GM18907 (cell line): ENCODE results near the gene ABHD14A.

Source experiments
- ATAC-seq: cut with Tn5 transposase; IDR thresholded peaks from one replicate; pipeline ENCODE4 v1.9.1; 2021; ENCODE audit warnings: mild to moderate bottlenecking, moderate library complexity; ENCODE audit not compliant: unreplicated experiment

ABHD14A gene

DNA sequence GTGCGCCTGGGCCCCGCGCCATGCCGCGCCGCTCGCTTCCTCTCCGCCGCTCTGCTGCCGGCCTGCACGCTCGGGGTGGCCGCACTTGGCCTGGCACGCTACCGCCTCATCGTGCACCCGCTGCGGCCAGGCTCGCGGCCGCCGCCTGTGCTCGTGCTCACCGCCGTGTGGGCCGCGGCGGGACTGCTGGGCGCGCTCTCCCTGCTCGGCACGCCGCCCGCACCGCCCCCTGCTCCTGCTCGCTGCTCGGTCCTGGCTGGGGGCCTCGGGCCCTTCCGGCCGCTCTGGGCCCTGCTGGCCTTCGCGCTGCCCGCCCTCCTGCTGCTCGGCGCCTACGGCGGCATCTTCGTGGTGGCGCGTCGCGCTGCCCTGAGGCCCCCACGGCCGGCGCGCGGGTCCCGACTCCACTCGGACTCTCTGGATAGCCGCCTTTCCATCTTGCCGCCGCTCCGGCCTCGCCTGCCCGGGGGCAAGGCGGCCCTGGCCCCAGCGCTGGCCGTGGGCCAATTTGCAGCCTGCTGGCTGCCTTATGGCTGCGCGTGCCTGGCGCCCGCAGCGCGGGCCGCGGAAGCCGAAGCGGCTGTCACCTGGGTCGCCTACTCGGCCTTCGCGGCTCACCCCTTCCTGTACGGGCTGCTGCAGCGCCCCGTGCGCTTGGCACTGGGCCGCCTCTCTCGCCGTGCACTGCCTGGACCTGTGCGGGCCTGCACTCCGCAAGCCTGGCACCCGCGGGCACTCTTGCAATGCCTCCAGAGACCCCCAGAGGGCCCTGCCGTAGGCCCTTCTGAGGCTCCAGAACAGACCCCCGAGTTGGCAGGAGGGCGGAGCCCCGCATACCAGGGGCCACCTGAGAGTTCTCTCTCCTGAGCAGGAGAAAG lies 18.7 kb upstream of the ABHD14A start:
- ATAC-seq, result peak; percentile 44

- ATAC-seq, result no peak
Measured at GRCh38 chr3:51957520-51958205, 17.2 kb upstream of the ABHD14A start.

- no peak for ATAC-seq
Measured at GRCh38 chr3:51958603-51959521, 16.0 kb upstream of the ABHD14A start.

DNA sequence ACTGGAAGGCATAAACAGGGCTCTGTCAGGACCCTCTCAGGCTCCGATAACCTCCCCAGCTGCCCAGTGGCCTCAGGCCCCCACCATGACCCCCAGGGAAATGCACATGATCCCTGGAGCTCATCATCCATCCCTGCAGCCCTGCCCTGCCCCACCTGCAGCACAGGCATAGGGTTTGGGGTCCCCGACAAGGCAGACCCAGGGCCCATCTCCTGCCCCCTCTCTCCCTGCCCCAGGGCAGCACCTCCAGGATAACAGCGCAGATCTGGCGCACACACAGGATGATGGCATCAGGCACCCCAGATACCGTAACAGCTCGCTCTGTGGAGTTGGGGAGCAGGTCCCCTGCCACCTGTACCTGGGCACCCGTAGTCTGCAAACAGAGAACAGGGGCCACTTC lies 15.2 kb upstream of the ABHD14A start:
- no peak for ATAC-seq

- ATAC-seq, result no peak
Measured at GRCh38 chr3:51960386-51960785, 14.5 kb upstream of the ABHD14A start.

DNA sequence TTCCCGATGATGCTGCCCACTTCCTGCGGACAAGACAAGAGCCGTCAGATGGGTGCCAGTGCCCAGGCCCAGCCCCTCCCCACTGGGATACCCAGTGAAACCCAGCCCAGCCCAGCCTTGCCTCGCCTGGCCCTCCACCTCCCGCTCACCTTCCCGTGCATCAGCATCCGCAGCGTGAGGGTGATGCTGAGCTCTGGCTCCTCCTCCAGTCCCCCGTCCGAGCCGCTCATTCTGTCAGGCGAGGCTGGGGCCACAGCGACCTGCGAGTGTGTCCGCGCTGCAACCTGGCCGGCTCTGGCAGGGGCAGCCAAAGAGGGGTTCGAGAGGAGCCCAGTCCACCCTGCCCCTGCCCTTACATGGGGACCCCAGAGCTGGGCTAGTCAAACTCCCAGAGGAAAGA lies 13.9 kb upstream of the ABHD14A start:
- ATAC-seq, result no peak

GRCh38 chr3:51961602-51962569 lies 13.0 kb upstream of the ABHD14A start:
- ATAC-seq, result no peak

- no peak for ATAC-seq
Measured at GRCh38 chr3:51962854-51963530, 11.9 kb upstream of the ABHD14A start.

DNA sequence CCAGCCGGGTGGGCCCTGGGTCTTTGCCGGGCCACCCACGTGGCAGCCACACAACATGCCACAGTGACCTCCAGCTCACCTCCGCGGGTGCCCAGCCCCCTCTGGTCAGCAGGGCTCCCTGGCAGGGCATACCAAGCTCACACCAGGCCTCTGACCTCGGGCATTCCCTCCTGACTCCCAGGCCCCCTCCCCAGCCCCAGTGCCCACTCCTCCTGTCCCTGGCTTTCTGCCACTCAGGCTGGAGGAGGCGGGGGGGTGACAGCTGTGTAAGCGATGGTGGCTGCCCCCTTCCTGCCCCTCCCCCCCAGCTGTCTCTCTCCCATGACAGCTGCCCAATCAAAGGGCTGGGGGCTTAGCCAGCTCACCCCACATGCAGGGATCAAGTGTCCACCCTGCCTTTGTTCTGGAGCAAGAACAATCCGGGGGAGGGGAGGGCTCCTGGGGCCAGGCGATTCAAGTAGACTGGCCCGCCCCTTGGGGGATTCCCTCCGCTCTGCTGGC lies 10.9 kb upstream of the ABHD14A start:
- no peak for ATAC-seq

DNA sequence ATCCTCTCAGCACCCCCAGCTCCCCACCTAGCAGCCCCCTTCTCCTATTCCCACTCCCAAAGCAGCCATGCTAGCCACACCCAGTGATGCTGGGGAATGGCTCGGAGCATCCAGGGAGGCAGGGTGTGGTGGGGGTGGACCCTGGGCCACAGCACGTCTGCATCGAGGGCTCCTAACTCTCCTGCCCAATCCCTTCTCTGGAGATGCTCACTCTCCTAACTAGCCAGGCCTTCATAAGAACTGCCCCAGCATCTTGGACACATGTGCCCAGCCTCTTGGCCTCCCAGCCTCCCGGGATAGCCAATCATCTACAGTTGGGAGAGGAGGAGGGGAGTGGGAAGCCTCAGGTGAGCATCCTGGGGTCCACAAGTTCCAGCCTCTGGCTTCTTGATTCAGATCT lies 10.3 kb upstream of the ABHD14A start:
- ATAC-seq, result no peak

DNA sequence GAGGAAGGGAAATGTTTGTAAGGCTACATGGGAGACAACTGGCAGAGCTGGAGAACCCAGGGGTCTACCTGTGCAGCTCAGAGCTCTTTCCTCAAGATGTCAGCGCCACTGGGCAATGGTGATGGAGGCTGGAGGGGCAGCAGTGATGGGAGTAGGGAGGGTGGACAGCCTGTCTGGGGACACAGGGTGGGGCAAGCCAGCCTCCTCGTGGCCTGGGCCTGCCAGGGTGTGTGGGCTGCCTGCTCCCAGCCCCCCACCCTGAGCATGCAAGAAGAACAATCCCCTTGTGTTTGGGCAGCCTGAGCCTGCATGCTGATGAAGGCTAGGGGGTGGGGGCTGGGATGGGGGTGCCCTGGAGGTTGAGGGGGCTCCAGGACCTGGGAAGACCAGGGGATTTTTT lies 8.8 kb upstream of the ABHD14A start:
- ATAC-seq, result no peak

- ATAC-seq, result no peak
Measured at GRCh38 chr3:51966486-51966885, 8.4 kb upstream of the ABHD14A start.

- ATAC-seq, result no peak
Measured at GRCh38 chr3:51966922-51967383, 7.9 kb upstream of the ABHD14A start.

DNA sequence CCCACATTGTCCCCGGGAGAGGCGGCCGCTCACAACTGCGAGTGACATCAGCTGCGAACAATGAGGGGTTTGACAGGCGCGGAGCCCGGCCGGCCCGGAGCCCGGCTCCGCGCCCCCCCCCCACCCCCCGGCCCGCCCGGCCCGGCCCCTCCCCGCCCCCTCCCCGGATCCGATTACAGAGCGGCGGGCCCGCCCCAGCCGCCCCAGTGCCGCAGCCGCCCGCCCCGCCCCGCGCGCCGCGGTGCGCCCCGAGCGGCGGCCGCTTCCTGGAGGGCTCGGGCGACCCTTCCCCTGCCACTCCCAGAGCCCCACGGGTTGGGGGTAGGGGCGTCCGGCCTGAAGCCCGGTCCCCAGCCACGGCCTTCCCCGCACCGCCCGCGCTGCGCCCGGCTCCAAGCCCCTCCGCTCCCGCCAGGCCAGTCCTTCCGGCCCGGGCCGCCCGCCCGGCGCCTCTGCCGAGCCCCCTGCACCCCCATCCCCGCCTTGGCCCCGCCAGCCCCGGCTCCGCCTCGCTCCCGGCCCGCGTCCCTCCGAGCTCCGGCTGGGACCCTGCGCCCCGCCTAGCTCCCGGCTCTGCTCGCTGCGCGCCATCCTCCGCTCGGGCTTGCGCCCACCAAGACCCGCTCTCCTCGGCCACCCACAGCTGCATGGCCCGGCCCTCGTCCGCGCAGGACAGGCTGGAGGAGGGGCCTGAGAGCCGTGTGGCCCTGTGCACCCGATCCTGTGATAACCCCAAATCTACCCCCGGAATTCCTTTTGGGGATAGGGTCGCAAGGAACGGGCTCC lies 7.3 kb upstream of the ABHD14A start, which contains the start of gene PCBP4:
Gene PCBP4, minus strand, starts transcription at position 71 of the 786 bp plus-strand sequence. CDS start 6,214 bp downstream, outside the sequence.
- peak; percentile 37 for ATAC-seq

GRCh38 chr3:51968170-51968775 lies 6.6 kb upstream of the ABHD14A start:
- no peak for ATAC-seq

DNA sequence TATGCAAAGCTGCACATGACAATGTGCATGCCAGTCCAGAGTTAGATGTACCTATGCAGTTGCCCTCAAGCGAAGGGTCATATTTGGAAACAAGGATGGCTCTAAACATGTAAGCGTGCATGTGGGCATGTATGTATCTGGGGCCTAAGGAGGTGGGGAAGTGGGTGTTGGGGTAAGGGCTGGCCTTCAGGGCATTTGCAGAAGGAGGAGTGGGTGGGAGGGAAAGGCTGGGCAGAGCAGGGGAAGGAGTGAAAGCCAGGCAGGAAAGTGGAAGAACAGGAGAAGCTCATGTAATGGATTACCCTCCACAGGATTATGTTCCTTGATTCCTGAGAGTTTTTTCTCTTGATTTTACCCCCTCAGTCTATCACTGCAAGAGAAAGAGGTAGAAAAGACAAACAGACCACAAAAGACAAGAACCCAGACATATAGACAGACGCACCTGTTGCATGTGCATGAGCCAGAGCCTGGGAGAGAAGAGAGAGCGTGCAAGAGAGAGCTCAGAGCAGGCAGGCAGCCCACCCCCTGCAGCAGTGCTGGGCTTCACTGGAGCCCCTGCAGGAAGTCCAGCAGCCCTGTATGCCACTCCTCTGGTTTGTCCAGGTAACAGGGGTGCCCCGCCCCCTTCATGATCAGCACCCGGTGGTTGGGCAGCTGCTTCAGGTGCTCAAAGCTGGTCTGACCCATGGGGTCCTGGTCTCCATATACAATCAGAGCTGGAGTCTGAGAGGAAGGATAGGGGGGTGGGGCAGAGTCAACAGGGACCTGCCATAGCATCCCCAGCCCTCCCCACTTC lies 5.8 kb upstream of the ABHD14A start:
- no peak for ATAC-seq

- ATAC-seq, result no peak
Measured at GRCh38 chr3:51969841-51970240, 5.0 kb upstream of the ABHD14A start.
